Lower leg skin (tissue), 3 donors: Measurements from ENCODE around the gene PCGF5.

ENCODE experiments used
- POLR2A ChIP-seq, 2 donors: fragments of 450-650 bp; IDR thresholded peaks; one replicate each; pipeline ENCODE4 v1.6.1; 2016 to 2017; ENCODE audit warnings: antibody characterized with exemption in 2 of 2, mild to moderate bottlenecking in 1 of 2, moderate library complexity in 1 of 2
- TF ChIP-seq, protein P1 (sequence below), 3 donors: fragments of 450-650 bp; IDR thresholded peaks; one replicate each; pipeline ENCODE4 v1.5.1; 2016; ENCODE audit warnings: antibody characterized with exemption in 3 of 3, mild to moderate bottlenecking in 3 of 3, moderate library complexity in 2 of 3

DNA sequence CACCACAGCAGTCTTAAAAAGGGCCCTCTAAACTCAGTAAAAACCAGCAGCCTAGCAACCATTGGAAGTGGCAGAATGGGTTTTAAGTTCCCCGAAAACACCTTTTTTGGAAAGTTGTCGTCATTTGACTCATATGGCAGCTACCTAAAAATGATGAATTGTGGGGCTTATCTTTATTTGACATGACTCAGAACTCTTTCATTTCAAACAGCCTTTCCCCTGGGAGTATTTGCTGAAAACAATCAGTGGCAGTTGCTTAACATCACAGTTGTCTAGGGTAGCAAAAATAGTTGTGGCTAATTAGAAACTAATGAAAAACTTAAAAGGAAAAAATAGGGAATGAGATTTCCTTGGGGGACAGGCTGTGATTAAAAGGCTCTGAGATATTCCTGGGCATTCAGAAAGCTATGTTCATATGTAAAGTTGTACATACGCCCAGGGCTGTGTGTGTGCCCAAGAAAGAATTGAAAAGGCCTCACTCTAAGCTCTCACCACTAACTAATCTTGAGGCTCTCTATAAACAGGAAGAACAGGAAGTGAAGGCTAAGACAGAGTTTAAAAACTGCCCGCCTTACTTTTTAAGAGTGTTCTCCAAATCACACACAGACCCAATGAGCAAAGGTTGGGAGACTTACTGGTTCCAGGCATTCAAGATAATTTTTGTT lies 108.0 kb downstream of the PCGF5 start:
- TF ChIP-seq, protein P1, sequence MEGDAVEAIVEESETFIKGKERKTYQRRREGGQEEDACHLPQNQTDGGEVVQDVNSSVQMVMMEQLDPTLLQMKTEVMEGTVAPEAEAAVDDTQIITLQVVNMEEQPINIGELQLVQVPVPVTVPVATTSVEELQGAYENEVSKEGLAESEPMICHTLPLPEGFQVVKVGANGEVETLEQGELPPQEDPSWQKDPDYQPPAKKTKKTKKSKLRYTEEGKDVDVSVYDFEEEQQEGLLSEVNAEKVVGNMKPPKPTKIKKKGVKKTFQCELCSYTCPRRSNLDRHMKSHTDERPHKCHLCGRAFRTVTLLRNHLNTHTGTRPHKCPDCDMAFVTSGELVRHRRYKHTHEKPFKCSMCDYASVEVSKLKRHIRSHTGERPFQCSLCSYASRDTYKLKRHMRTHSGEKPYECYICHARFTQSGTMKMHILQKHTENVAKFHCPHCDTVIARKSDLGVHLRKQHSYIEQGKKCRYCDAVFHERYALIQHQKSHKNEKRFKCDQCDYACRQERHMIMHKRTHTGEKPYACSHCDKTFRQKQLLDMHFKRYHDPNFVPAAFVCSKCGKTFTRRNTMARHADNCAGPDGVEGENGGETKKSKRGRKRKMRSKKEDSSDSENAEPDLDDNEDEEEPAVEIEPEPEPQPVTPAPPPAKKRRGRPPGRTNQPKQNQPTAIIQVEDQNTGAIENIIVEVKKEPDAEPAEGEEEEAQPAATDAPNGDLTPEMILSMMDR (IDR thresholded peaks at IDR 0.05) = no peak
- no peak for TF ChIP-seq POLR2A (IDR thresholded peaks at IDR 0.05)
